GM23338 (cell line): Measurements from ENCODE around the gene RBM14. TPM values are rescaled to one million over a fixed set of nuclear protein-coding genes. Genes with fewer than 3 reads are reported as not detected.

Experiments
- ATAC-seq: fragments of 200-7000 bp; cut with Tn5 transposase; 3 replicates; pipeline ENCODE4 v1.9.1; 2020
- DNase-seq: peaks from one replicate; pipeline ENCODE4 v3.0.0-alpha.2; 2015; ENCODE audit warnings: low spot score
- H2AFZ ChIP-seq: fragments of 200-600 bp; sonication (generic); 2 replicates; pipeline ENCODE4 v1.8.0; 2016; ENCODE audit warnings: antibody characterized with exemption, mild to moderate bottlenecking, moderate library complexity
- H3F3A ChIP-seq: fragments of 200-600 bp; sonication (generic); replicated peaks from 2 replicates; pipeline ENCODE4 v1.8.0; 2017; ENCODE audit warnings: antibody characterized with exemption, mixed run types, low read depth
- H3K27ac ChIP-seq: fragments of 200-600 bp; sonication (generic); 2 replicates; pipeline ENCODE4 v1.6.1; 2016; ENCODE audit warnings: low read depth
- H3K27me3 ChIP-seq: fragments of 200-600 bp; sonication (generic); 2 replicates; pipeline ENCODE4 v1.8.0; 2016; ENCODE audit warnings: mild to moderate bottlenecking, mixed run types, moderate library complexity; ENCODE audit not compliant: insufficient read depth
- H3K36me3 ChIP-seq: fragments of 200-600 bp; sonication (generic); 2 replicates; pipeline ENCODE4 v1.8.0; 2016; ENCODE audit warnings: mild to moderate bottlenecking; ENCODE audit not compliant: insufficient read depth
- H3K4me1 ChIP-seq: fragments of 200-600 bp; sonication (generic); 2 replicates; pipeline ENCODE4 v1.8.0; 2016; ENCODE audit warnings: mild to moderate bottlenecking, moderate library complexity; ENCODE audit not compliant: insufficient read depth
- H3K4me2 ChIP-seq: fragments of 200-600 bp; sonication (generic); 2 replicates; pipeline ENCODE4 v1.7.1; 2017; ENCODE audit warnings: mixed run types
- H3K4me3 ChIP-seq: fragments of 200-600 bp; sonication (generic); 2 replicates; pipeline ENCODE4 v1.6.1; 2016; ENCODE audit warnings: mixed run types
- H3K79me2 ChIP-seq: fragments of 200-600 bp; sonication (generic); replicated peaks from 2 replicates; pipeline ENCODE4 v1.8.0; 2017; ENCODE audit warnings: mild to moderate bottlenecking; ENCODE audit not compliant: insufficient read depth
- H3K9me2 ChIP-seq: fragments of 200-600 bp; sonication (generic); 2 replicates; pipeline ENCODE4 v1.8.0; 2017; ENCODE audit not compliant: insufficient read depth
- H4K20me1 ChIP-seq: fragments of 200-600 bp; sonication (generic); replicated peaks from 2 replicates; pipeline ENCODE4 v1.8.0; 2017; ENCODE audit warnings: mild to moderate bottlenecking; ENCODE audit not compliant: insufficient read depth
- H3K27ac Mint-ChIP-seq: 2 replicates; pipeline ENCODE4 v1.8.0; 2020; ENCODE audit warnings: inconsistent platforms, mild to moderate bottlenecking, moderate library complexity, mixed read lengths
- H3K27me3 Mint-ChIP-seq: 3 replicates; pipeline ENCODE4 v1.8.0; 2022; ENCODE audit warnings: low read depth, mild to moderate bottlenecking, moderate library complexity, mixed read lengths, inconsistent platforms; ENCODE audit not compliant: insufficient read depth, poor library complexity
- H3K36me3 Mint-ChIP-seq: 3 replicates; pipeline ENCODE4 v1.8.0; 2021; ENCODE audit warnings: low read depth, mild to moderate bottlenecking, inconsistent platforms, moderate library complexity, mixed read lengths
- H3K4me1 Mint-ChIP-seq: 3 replicates; pipeline ENCODE4 v1.8.0; 2020; ENCODE audit warnings: mild to moderate bottlenecking, inconsistent platforms, mixed read lengths
- H3K4me3 Mint-ChIP-seq: 3 replicates; pipeline ENCODE4 v1.8.0; 2021; ENCODE audit warnings: moderate library complexity, mild to moderate bottlenecking, inconsistent platforms, mixed read lengths
- H3K9me3 Mint-ChIP-seq: 3 replicates; pipeline ENCODE4 v1.8.0; 2020; ENCODE audit warnings: moderate library complexity, mild to moderate bottlenecking, inconsistent platforms, mixed read lengths
- EZH2 ChIP-seq: fragments of 200-600 bp; sonication (generic); IDR thresholded peaks from one replicate; pipeline ENCODE4 v1.8.0; 2017; ENCODE audit warnings: antibody characterized with exemption, mild to moderate bottlenecking, low read depth; ENCODE audit not compliant: unreplicated experiment
- EZH2phosphoT487 ChIP-seq: fragments of 200-600 bp; sonication (generic); IDR thresholded peaks from one replicate; pipeline ENCODE4 v1.8.1; 2018; ENCODE audit warnings: antibody characterized with exemption; ENCODE audit not compliant: unreplicated experiment
- NANOG ChIP-seq: IDR thresholded peaks from 2 replicates; pipeline ENCODE4 v1.6.1; 2016; ENCODE audit warnings: antibody characterized with exemption, borderline replicate concordance
- POLR2AphosphoS5 ChIP-seq: IDR thresholded peaks from 2 replicates; pipeline ENCODE4 v1.6.1; 2016; ENCODE audit warnings: antibody characterized with exemption, low read depth
- STAT1 ChIP-seq: IDR thresholded peaks from one replicate; pipeline ENCODE4 v1.6.1; 2016; ENCODE audit warnings: antibody characterized with exemption; ENCODE audit not compliant: unreplicated experiment
- ZNF114 ChIP-seq: fragments of 250-450 bp; sonication (Bioruptor Pico); IDR thresholded peaks from 2 replicates; pipeline ENCODE4 v1.5.0; 2020; ENCODE audit warnings: mild to moderate bottlenecking, moderate library complexity
- ZNF331 ChIP-seq: fragments of 250-450 bp; sonication (Bioruptor Pico); IDR thresholded peaks from 2 replicates; pipeline ENCODE4 v1.5.0; 2020; ENCODE audit warnings: low read depth, mild to moderate bottlenecking, moderate library complexity
- polyA plus RNA-seq: library from polyadenylated mRNA; unstranded; fragments of >200 nt; fragmentation: Nextera tagmentation; extraction: Ambion mirVana; gene quantifications from 2 replicates; pipeline ENCODE4 v1.2.1, GENCODE V29; 2016
- total RNA-seq: library from RNA; depleted of rRNA; stranded (reverse); fragments of >200 nt; shearing (Covaris generic); gene quantifications from 2 replicates; pipeline ENCODE4 v1.2.3, GENCODE V29; 2014
- TF ChIP-seq, protein P1 (sequence below): fragments of 250-450 bp; sonication (Bioruptor Pico); IDR thresholded peaks from 2 replicates; pipeline ENCODE4 v1.5.0; 2020; ENCODE audit warnings: mild to moderate bottlenecking, moderate library complexity
- TF ChIP-seq, protein P2 (sequence below): IDR thresholded peaks from one replicate; pipeline ENCODE4 v1.6.1; 2018; ENCODE audit warnings: antibody characterized with exemption; ENCODE audit not compliant: unreplicated experiment

Gene RBM14
- total and polyA plus RNA-seq, 2 experiments from 2014 or later: 45.4 to 83.5 TPM

DNA sequence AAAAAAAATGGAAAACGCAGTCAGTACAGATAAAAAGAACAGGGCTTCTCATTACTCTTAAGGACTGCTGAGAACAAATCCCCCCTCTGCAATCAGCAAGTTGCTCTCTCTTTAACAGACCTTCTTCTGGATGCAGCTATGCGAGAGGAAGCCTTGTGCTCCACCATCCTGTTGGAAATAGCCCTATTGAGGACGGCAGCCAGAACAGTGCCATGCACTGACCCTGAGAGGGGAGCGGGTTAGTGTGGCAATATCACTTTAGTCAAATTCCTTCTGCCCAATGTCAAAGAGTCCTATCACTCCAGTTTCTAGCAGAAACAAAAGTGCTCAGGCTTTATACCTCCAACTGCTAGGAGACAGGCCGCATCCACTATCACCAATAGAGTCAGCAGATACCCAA lies 54.4 kb downstream of the RBM14 start:
- peaks cover 13% of the 10 kb centered on the region for H3F3A ChIP-seq
- Mint-ChIP-seq H3K36me3 (peaks cover 32% of the 10 kb centered on the region), H3K27me3 (no peaks in the 10 kb centered on the region), H3K4me3 (no peak overlapping the region), H3K9me3 (no peaks in the 10 kb centered on the region), H3K27ac (no peak overlapping the region; the same call in 1 of the 2 replicates), H3K4me1 (peaks cover 10% of the 10 kb centered on the region; the same call in 2 of the 3 replicates)
- no peak overlapping the region for H3K4me2 ChIP-seq
- H3K27me3 ChIP-seq: no peaks in the 10 kb centered on the region
- no peak for TF ChIP-seq ZNF114 (CRISPR knock-in tag)
- TF ChIP-seq, protein P1, sequence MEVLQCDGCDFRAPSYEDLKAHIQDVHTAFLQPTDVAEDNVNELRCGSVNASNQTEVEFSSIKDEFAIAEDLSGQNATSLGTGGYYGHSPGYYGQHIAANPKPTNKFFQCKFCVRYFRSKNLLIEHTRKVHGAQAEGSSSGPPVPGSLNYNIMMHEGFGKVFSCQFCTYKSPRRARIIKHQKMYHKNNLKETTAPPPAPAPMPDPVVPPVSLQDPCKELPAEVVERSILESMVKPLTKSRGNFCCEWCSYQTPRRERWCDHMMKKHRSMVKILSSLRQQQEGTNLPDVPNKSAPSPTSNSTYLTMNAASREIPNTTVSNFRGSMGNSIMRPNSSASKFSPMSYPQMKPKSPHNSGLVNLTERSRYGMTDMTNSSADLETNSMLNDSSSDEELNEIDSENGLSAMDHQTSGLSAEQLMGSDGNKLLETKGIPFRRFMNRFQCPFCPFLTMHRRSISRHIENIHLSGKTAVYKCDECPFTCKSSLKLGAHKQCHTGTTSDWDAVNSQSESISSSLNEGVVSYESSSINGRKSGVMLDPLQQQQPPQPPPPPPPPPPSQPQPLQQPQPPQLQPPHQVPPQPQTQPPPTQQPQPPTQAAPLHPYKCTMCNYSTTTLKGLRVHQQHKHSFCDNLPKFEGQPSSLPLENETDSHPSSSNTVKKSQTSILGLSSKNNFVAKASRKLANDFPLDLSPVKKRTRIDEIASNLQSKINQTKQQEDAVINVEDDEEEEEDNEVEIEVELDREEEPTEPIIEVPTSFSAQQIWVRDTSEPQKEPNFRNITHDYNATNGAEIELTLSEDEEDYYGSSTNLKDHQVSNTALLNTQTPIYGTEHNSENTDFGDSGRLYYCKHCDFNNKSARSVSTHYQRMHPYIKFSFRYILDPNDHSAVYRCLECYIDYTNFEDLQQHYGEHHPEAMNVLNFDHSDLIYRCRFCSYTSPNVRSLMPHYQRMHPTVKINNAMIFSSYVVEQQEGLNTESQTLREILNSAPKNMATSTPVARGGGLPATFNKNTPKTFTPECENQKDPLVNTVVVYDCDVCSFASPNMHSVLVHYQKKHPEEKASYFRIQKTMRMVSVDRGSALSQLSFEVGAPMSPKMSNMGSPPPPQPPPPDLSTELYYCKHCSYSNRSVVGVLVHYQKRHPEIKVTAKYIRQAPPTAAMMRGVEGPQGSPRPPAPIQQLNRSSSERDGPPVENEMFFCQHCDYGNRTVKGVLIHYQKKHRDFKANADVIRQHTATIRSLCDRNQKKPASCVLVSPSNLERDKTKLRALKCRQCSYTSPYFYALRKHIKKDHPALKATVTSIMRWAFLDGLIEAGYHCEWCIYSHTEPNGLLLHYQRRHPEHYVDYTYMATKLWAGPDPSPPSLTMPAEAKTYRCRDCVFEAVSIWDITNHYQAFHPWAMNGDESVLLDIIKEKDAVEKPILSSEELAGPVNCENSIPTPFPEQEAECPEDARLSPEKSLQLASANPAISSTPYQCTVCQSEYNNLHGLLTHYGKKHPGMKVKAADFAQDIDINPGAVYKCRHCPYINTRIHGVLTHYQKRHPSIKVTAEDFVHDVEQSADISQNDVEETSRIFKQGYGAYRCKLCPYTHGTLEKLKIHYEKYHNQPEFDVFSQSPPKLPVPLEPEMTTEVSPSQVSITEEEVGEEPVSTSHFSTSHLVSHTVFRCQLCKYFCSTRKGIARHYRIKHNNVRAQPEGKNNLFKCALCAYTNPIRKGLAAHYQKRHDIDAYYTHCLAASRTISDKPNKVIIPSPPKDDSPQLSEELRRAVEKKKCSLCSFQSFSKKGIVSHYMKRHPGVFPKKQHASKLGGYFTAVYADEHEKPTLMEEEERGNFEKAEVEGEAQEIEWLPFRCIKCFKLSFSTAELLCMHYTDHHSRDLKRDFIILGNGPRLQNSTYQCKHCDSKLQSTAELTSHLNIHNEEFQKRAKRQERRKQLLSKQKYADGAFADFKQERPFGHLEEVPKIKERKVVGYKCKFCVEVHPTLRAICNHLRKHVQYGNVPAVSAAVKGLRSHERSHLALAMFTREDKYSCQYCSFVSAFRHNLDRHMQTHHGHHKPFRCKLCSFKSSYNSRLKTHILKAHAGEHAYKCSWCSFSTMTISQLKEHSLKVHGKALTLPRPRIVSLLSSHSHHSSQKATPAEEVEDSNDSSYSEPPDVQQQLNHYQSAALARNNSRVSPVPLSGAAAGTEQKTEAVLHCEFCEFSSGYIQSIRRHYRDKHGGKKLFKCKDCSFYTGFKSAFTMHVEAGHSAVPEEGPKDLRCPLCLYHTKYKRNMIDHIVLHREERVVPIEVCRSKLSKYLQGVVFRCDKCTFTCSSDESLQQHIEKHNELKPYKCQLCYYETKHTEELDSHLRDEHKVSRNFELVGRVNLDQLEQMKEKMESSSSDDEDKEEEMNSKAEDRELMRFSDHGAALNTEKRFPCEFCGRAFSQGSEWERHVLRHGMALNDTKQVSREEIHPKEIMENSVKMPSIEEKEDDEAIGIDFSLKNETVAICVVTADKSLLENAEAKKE: no peak
- TF ChIP-seq EZH2phosphoT487: no peak
- TF ChIP-seq EZH2: no peak
- no peak for TF ChIP-seq POLR2AphosphoS5
- TF ChIP-seq STAT1: no peak
- no peak for TF ChIP-seq ZNF331 (CRISPR knock-in tag)
- TF ChIP-seq, protein P2, sequence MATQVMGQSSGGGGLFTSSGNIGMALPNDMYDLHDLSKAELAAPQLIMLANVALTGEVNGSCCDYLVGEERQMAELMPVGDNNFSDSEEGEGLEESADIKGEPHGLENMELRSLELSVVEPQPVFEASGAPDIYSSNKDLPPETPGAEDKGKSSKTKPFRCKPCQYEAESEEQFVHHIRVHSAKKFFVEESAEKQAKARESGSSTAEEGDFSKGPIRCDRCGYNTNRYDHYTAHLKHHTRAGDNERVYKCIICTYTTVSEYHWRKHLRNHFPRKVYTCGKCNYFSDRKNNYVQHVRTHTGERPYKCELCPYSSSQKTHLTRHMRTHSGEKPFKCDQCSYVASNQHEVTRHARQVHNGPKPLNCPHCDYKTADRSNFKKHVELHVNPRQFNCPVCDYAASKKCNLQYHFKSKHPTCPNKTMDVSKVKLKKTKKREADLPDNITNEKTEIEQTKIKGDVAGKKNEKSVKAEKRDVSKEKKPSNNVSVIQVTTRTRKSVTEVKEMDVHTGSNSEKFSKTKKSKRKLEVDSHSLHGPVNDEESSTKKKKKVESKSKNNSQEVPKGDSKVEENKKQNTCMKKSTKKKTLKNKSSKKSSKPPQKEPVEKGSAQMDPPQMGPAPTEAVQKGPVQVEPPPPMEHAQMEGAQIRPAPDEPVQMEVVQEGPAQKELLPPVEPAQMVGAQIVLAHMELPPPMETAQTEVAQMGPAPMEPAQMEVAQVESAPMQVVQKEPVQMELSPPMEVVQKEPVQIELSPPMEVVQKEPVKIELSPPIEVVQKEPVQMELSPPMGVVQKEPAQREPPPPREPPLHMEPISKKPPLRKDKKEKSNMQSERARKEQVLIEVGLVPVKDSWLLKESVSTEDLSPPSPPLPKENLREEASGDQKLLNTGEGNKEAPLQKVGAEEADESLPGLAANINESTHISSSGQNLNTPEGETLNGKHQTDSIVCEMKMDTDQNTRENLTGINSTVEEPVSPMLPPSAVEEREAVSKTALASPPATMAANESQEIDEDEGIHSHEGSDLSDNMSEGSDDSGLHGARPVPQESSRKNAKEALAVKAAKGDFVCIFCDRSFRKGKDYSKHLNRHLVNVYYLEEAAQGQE: no peak
- TF ChIP-seq NANOG: no peak
- peak overlapping the region; percentile 78; the same call in 1 of the 2 replicates for H3K27ac ChIP-seq
- no peak overlapping the region for H3K4me3 ChIP-seq
- H3K9me2 ChIP-seq: no peaks in the 10 kb centered on the region
- peaks cover 10% of the 10 kb centered on the region for H3K4me1 ChIP-seq
- peaks cover 25% of the 10 kb centered on the region for H3K36me3 ChIP-seq
- peaks cover 45% of the 10 kb centered on the region for H4K20me1 ChIP-seq
- ATAC-seq (peak; percentile 37), DNase-seq (no peak)
- H2AFZ ChIP-seq: no peak overlapping the region
- peaks cover 85% of the 10 kb centered on the region for H3K79me2 ChIP-seq
